WERI-Rb-1 (cell line): Measurements from ENCODE around the gene RAD51B.

Experiments used
- DNase-seq: peaks from one replicate; pipeline ENCODE4 v3.0.0-alpha.2; 2020
- H3K27ac ChIP-seq: fragments of 250-450 bp; sonication (Bioruptor Pico); 2 replicates; pipeline ENCODE4 v1.5.1; 2020; ENCODE audit warnings: mild to moderate bottlenecking, moderate library complexity
- H3K27me3 ChIP-seq: fragments of 250-450 bp; sonication (Bioruptor Pico); 2 replicates; pipeline ENCODE4 v1.5.1; 2021; ENCODE audit warnings: mild to moderate bottlenecking, low read depth, moderate library complexity; ENCODE audit not compliant: insufficient read depth, severe bottlenecking
- H3K36me3 ChIP-seq: fragments of 250-450 bp; sonication (Bioruptor Pico); 2 replicates; pipeline ENCODE4 v1.5.1; 2020; ENCODE audit warnings: mild to moderate bottlenecking, moderate library complexity
- H3K4me3 ChIP-seq: 2 replicates; pipeline ENCODE4 v1.5.1; 2011; ENCODE audit warnings: low read depth, mild to moderate bottlenecking, control low read depth, low read length
- H3K9me3 ChIP-seq: fragments of 250-450 bp; sonication (Bioruptor Pico); 2 replicates; pipeline ENCODE4 v1.5.1; 2021; ENCODE audit warnings: mild to moderate bottlenecking, moderate library complexity; ENCODE audit not compliant: severe bottlenecking
- TF ChIP-seq, protein P1 (sequence below): IDR thresholded peaks from 2 replicates; pipeline ENCODE4 v1.5.1; 2011; ENCODE audit warnings: low read depth, mild to moderate bottlenecking, control low read depth, inconsistent platforms, low read length

The RAD51B gene

DNA sequence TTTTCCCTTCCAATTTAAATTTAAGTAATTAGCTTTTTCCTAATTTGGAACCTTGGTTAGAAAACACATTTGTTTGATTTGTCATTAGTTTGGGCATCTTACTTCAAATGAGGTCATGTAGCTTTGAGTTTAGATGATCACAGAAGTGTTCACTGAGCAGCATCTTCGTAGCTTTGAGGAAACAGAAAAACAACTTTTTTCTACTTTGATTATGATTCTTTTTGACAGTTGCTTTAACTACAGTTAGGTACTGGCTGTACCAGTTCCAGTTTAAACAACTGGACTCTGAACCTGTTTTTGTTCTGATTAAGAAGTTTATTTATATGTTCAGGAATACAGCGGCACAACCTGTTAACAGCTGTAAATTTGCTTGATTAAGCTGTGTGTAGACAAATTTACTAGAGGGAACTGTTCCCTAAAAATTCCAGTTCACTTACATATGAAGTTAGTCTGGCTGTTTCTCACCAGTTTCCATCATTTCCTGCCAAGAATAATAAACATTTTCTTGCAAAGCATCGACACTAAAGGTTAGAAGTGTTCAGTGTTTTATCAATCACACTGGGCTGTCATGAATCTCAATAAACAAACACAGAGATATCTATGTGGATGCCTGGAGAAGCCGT lies 191.9 kb downstream of the RAD51B start:
- DNase-seq: no peak
- Histone ChIP-seq H3K27me3 (no peaks in the 10 kb centered on the region), H3K36me3 (no peaks in the 10 kb centered on the region), H3K4me3 (no peak overlapping the region), H3K9me3 (no peaks in the 10 kb centered on the region), H3K27ac (no peak overlapping the region)
- TF ChIP-seq, protein P1, sequence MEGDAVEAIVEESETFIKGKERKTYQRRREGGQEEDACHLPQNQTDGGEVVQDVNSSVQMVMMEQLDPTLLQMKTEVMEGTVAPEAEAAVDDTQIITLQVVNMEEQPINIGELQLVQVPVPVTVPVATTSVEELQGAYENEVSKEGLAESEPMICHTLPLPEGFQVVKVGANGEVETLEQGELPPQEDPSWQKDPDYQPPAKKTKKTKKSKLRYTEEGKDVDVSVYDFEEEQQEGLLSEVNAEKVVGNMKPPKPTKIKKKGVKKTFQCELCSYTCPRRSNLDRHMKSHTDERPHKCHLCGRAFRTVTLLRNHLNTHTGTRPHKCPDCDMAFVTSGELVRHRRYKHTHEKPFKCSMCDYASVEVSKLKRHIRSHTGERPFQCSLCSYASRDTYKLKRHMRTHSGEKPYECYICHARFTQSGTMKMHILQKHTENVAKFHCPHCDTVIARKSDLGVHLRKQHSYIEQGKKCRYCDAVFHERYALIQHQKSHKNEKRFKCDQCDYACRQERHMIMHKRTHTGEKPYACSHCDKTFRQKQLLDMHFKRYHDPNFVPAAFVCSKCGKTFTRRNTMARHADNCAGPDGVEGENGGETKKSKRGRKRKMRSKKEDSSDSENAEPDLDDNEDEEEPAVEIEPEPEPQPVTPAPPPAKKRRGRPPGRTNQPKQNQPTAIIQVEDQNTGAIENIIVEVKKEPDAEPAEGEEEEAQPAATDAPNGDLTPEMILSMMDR: no peak

DNA sequence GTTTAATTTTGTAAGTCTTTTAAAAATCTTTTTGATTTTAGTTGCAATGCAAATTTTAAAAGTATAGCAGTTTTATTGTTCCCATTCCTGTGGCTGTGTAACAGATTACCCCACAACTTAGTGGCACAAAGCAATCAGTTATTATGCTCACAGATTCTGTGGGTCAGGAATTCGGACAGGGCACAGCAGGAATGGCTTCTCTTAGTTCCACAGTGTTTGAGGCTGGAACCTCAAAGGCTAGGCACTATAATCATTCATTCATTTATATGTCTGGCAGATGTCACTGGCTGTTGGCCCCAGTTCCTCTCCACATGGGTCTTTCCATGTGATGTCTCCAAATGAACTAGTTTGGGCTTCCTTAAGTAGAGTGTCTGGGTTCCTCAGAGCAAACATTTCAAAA lies 193.3 kb downstream of the RAD51B start:
- H3K27ac ChIP-seq: no peak overlapping the region
- no peak overlapping the region for H3K4me3 ChIP-seq
- no peaks in the 10 kb centered on the region for H3K9me3 ChIP-seq
- DNase-seq: no peak
- no peaks in the 10 kb centered on the region for H3K27me3 ChIP-seq
- no peaks in the 10 kb centered on the region for H3K36me3 ChIP-seq
- TF ChIP-seq, protein P1: no peak

- TF ChIP-seq, protein P1: no peak
- no peak overlapping the region for H3K27ac ChIP-seq
- H3K27me3 ChIP-seq: no peaks in the 10 kb centered on the region
- H3K36me3 ChIP-seq: no peaks in the 10 kb centered on the region
- H3K9me3 ChIP-seq: no peaks in the 10 kb centered on the region
- H3K4me3 ChIP-seq: no peak overlapping the region
- DNase-seq: no peak
Measured at GRCh38 chr14:68013326-68013725, 193.7 kb downstream of the RAD51B start.

DNA sequence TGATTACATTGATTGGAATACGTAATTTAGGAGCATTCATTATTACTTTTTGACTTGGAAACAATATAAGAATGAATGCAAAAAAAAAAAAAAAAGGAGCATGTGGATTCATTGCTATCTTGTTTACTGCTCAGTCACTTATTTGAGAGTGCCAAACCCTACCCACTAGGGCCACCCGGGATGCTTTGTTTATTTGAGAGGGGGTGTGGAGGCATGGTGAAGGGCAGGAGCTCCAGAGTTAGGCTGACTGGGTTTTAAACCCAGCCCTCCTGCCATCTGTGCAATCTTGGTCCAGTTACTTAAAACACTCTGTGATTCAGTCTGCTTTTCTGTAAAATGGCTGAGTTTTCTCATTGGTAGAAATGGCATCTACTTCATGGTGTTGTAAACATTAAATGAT lies 195.2 kb downstream of the RAD51B start:
- DNase-seq: no peak
- TF ChIP-seq, protein P1: no peak
- H3K4me3 ChIP-seq: no peak overlapping the region

DNA sequence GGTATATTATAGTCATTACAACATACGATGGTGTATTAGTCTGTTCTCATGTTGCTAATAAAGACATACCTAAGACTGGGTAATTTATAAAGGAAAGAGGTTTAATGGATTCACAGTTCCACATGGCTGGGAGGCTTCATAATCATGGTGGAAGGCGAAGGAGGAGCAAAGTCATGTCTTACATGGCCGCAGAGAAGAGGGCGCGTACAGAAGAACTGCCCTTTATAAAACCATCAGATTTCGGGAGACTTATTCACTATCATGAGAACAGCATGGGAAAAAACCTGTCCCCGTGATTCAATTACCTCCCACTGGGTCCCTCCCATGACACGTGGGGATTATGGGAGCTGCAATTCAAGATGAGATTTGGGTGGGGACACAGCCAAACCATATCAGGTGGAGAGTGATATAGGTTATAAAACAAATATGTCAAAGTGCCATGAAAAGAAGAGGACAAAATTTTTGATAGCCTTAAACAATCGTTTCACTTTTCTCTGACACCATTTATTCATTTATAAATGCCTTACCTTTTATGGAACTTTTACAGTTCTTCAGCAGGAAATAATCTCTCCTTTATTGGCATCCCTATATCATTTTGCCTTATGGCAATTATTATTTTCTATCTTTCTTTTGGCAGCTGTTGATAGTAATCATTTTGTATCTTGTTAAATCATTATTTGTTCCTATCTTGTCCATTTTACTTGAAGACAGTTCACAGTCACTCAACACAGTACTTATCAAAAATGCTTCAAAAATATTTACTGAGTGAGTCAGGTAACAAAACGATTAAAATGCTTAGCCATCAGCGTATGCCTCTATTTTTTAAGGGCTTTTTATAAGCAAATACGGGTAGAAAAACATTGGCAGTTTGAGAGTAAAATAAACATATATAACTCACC lies 196.0 kb downstream of the RAD51B start:
- no peak for DNase-seq
- H3K27me3 ChIP-seq: no peaks in the 10 kb centered on the region
- H3K4me3 ChIP-seq: no peak overlapping the region
- no peaks in the 10 kb centered on the region for H3K9me3 ChIP-seq
- H3K27ac ChIP-seq: no peak overlapping the region
- TF ChIP-seq, protein P1: no peak
- H3K36me3 ChIP-seq: no peaks in the 10 kb centered on the region

More for the DNA sequence above, 195.2 kb downstream of the RAD51B start:
- no peaks in the 10 kb centered on the region for H3K36me3 ChIP-seq
- no peak overlapping the region for H3K27ac ChIP-seq
- no peaks in the 10 kb centered on the region for H3K27me3 ChIP-seq
- no peaks in the 10 kb centered on the region for H3K9me3 ChIP-seq
